IgD-negative memory B cell (primary cell): ENCODE results near the gene KDM8. TPM values are rescaled to one million over a fixed set of nuclear protein-coding genes. Genes with fewer than 3 reads are reported as not detected.

ENCODE experiments used
- H3K27ac Mint-ChIP-seq, 3 donors: one replicate each; pipeline ENCODE4 v1.8.0; 2020 to 2022; ENCODE audit warnings: mild to moderate bottlenecking in 3 of 3, mixed read lengths in 3 of 3, moderate library complexity in 1 of 3
- H3K27me3 Mint-ChIP-seq: one replicate; pipeline ENCODE4 v1.8.0; 2021; ENCODE audit warnings: mixed read lengths
- H3K36me3 Mint-ChIP-seq: one replicate; pipeline ENCODE4 v1.8.0; 2020; ENCODE audit warnings: mild to moderate bottlenecking, mixed read lengths
- H3K4me1 Mint-ChIP-seq, 3 donors: one replicate each; pipeline ENCODE4 v1.8.0; 2020 to 2022; ENCODE audit warnings: mixed read lengths in 3 of 3, mild to moderate bottlenecking in 1 of 3
- H3K4me3 Mint-ChIP-seq, 4 donors: one replicate each; pipeline ENCODE4 v1.8.0; 2020 to 2022; ENCODE audit warnings: mild to moderate bottlenecking in 4 of 4, mixed read lengths in 4 of 4, moderate library complexity in 3 of 4
- H3K9me3 Mint-ChIP-seq, 3 donors: one replicate each; pipeline ENCODE4 v1.8.0; 2020 to 2021; ENCODE audit warnings: mixed read lengths in 3 of 3, mild to moderate bottlenecking in 1 of 3
- polyA plus RNA-seq: library from polyadenylated mRNA; unstranded; fragments of 300-500 nt; fragmentation: Illumina TruSeq; gene quantifications from one replicate; pipeline ENCODE4 v1.2.3, GENCODE V29; 2021

The KDM8 gene
- polyA plus RNA-seq, 1 donor from 2014 or later, result 4.8 TPM

GRCh38 chr16:27181019-27181790 is 22.1 kb upstream of the KDM8 start:
- Mint-ChIP-seq H3K4me3 (no peak overlapping the region), H3K4me1 (peaks cover 3 to 6% (median 6%) of the 10 kb centered on the region in 3 donors), H3K9me3 (no peaks in the 10 kb centered on the region), H3K27me3 (peaks cover 10% of the 10 kb centered on the region), H3K36me3 (peaks cover 2% of the 10 kb centered on the region), H3K27ac (peak overlapping the region in 1 of 3 donors; percentile 60)

- no peak overlapping the region for H3K27ac Mint-ChIP-seq
- H3K27me3 Mint-ChIP-seq, result peaks cover 11% of the 10 kb centered on the region
- no peaks in the 10 kb centered on the region for H3K9me3 Mint-ChIP-seq
- no peak overlapping the region for H3K4me3 Mint-ChIP-seq
- peaks cover 2% of the 10 kb centered on the region for H3K36me3 Mint-ChIP-seq
- H3K4me1 Mint-ChIP-seq, result peaks cover 3 to 6% (median 6%) of the 10 kb centered on the region in 3 donors
These were observed 20.4 kb upstream of the KDM8 start for GRCh38 chr16:27182906-27183405.

GRCh38 chr16:27185776-27186130 is 17.6 kb upstream of the KDM8 start:
- H3K27me3 Mint-ChIP-seq, result peaks cover 6% of the 10 kb centered on the region
- H3K4me3 Mint-ChIP-seq, result no peak overlapping the region
- peaks cover under 1% of the 10 kb centered on the region for H3K36me3 Mint-ChIP-seq
- H3K27ac Mint-ChIP-seq, result no peak overlapping the region
- no peaks in the 10 kb centered on the region for H3K9me3 Mint-ChIP-seq
- no peaks in the 10 kb centered on the region for H3K4me1 Mint-ChIP-seq

GRCh38 chr16:27188633-27189032 is 14.7 kb upstream of the KDM8 start:
- Mint-ChIP-seq H3K4me3 (no peak overlapping the region), H3K27me3 (peaks cover 4% of the 10 kb centered on the region), H3K4me1 (no peaks in the 10 kb centered on the region), H3K36me3 (no peaks in the 10 kb centered on the region), H3K27ac (peak overlapping the region in 1 of 3 donors; percentile 5), H3K9me3 (no peaks in the 10 kb centered on the region)

DNA sequence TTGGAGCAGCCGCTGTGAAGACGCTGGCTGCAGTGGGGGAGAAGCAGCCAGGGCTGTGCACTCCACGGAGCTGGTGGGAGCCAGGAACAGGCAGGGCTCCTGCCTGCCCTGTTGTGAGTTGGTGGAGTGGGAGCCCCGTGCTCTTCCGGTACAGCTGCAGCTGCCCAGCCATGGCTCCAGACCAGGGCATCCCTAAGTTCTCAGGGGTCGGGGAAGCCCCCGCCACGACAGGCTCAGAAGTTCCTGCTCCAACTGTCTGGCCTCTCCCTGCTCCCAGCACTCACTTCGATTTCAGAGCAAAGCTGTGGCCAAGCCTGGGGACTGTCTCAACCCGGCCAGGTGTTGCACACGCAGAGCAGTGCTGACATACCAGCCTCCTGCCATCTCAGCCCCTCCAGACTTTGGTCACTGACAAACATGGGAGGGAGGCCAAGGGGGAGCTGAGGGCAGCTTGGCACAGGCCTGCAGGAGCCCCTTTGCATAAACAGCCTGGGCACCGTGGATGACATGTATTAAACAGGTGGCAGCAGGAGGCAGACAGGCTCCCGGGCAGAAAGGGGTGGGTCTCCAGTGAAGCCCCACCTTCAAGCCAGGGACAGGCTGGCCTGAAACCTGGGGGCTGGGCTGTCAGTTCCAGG is 13.9 kb upstream of the KDM8 start:
- Mint-ChIP-seq H3K27ac (peak overlapping the region in 1 of 3 donors; percentile 5), H3K9me3 (peaks cover 0 to 4% (median 0%) of the 10 kb centered on the region in 3 donors), H3K4me1 (no peaks in the 10 kb centered on the region), H3K27me3 (peaks cover 4% of the 10 kb centered on the region), H3K36me3 (peaks cover 3% of the 10 kb centered on the region), H3K4me3 (no peak overlapping the region)

- H3K4me3 Mint-ChIP-seq, result no peak overlapping the region
These were observed 12.9 kb upstream of the KDM8 start for GRCh38 chr16:27190316-27190871.

DNA sequence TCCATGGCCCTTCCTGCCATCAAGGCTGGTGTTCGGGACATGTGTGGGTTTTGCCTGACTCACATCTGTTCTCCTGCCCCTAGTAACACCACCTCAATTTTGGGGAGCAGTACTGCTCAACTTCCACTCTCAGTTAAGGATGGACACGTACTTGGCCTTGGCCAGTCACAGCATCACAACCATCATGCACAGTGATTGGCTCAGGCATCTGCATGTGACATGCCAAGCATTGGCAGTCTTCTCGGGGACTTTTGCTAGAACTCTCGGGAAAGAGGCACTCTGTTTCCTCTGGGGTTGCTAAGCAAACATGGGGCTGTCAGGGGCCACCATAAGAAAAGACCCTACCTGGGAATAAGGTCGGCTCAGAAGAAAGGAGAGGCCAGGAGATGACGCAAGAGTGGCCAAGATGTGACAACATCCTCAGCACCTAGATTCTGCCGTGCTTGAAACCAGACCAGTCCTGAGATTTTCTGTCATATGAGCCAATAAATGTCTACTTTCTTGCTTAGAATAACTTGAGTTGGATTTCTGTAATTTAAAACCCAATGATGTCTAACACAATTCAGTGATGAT is 11.9 kb upstream of the KDM8 start:
- Mint-ChIP-seq H3K27ac (no peak overlapping the region), H3K36me3 (peaks cover 3% of the 10 kb centered on the region), H3K4me3 (no peak overlapping the region), H3K9me3 (peaks cover 0 to 14% (median 0%) of the 10 kb centered on the region in 3 donors), H3K27me3 (peaks cover 2% of the 10 kb centered on the region), H3K4me1 (peaks cover 0 to 4% (median 0%) of the 10 kb centered on the region in 3 donors)

More at GRCh38 chr16:27190316-27190871, 12.9 kb upstream of the KDM8 start:
- Mint-ChIP-seq H3K36me3 (peaks cover 3% of the 10 kb centered on the region), H3K9me3 (peaks cover 0 to 14% (median 0%) of the 10 kb centered on the region in 3 donors), H3K4me1 (no peaks in the 10 kb centered on the region), H3K27me3 (peaks cover 4% of the 10 kb centered on the region), H3K27ac (no peak overlapping the region)

DNA sequence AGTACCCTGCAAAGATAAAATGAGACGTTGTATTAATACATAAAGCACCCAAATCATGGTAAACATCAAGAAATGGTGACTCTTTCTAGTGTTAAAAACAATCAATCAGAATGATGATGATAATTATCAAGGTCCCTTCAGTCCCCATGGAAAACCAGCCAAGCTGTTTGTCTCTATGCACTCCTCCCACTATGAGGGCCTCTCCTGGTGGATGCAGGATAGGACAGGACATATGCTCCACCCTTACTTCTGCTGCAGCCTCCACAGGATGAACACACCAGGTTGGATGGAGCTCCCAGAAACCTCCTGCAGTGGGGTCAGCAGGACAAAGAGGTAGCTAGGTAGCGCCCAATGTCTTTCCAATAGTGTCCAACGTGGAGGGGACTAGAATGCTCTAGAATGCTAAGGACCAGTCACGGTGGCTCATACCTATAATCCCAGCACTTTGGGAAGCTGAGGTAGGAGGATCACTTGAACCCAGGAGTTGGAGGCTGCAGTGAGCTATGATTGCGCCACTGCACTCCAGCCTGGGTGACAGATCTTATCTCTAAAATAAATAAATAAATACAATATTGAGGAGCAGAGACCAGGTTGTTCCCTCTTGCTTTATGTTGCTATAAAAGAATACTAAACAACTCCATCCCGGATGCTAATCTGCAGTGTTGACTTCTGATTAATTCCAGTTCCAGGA is 9.9 kb upstream of the KDM8 start:
- peaks cover 0 to 14% (median 0%) of the 10 kb centered on the region in 3 donors for H3K9me3 Mint-ChIP-seq
- peaks cover 0 to 7% (median 2%) of the 10 kb centered on the region in 3 donors for H3K4me1 Mint-ChIP-seq
- H3K36me3 Mint-ChIP-seq, result peaks cover 3% of the 10 kb centered on the region
- no peak overlapping the region for H3K27ac Mint-ChIP-seq
- H3K4me3 Mint-ChIP-seq, result no peak overlapping the region
- peaks cover 3% of the 10 kb centered on the region for H3K27me3 Mint-ChIP-seq

GRCh38 chr16:27195076-27195741 is 8.1 kb upstream of the KDM8 start:
- H3K4me3 Mint-ChIP-seq, result no peak overlapping the region

GRCh38 chr16:27195941-27196595 is 7.3 kb upstream of the KDM8 start:
- H3K4me3 Mint-ChIP-seq, result no peak overlapping the region

More at GRCh38 chr16:27195076-27195741, 8.1 kb upstream of the KDM8 start:
- Mint-ChIP-seq H3K27me3 (peaks cover 6% of the 10 kb centered on the region), H3K27ac (no peak overlapping the region), H3K4me1 (peaks cover 15 to 24% (median 20%) of the 10 kb centered on the region in 3 donors), H3K36me3 (peaks cover 3% of the 10 kb centered on the region), H3K9me3 (peaks cover 0 to 14% (median 0%) of the 10 kb centered on the region in 3 donors)

DNA sequence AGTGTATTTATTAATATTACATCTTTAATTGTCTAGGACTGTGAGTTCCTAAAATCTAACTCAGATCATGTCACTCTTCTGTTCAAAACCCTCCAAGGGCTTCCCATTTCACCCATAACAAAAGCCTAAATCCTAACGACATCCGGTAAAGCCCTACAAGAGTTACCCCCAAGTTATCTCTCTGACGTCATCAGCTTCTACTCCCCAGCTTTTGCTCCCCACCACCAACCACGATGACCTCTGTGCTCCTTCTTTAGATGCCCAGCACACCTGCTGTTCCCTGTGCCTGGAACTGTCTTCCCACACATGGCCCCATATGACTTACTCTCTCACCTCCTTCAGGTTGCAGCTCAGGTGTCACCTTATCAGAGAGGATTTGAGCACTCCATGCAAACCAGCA is 6.3 kb upstream of the KDM8 start:
- Mint-ChIP-seq H3K27ac (no peak overlapping the region), H3K27me3 (peaks cover 6% of the 10 kb centered on the region), H3K9me3 (peaks cover 0 to 14% (median 0%) of the 10 kb centered on the region in 3 donors), H3K36me3 (peaks cover 3% of the 10 kb centered on the region), H3K4me3 (peak overlapping the region in 1 of 4 donors; percentile 42), H3K4me1 (peaks cover 23 to 32% (median 24%) of the 10 kb centered on the region in 3 donors)

More at GRCh38 chr16:27195941-27196595, 7.3 kb upstream of the KDM8 start:
- Mint-ChIP-seq H3K27me3 (peaks cover 6% of the 10 kb centered on the region), H3K9me3 (peaks cover 0 to 14% (median 0%) of the 10 kb centered on the region in 3 donors), H3K4me1 (peaks cover 23 to 32% (median 24%) of the 10 kb centered on the region in 3 donors), H3K36me3 (peaks cover 3% of the 10 kb centered on the region), H3K27ac (no peak overlapping the region)

DNA sequence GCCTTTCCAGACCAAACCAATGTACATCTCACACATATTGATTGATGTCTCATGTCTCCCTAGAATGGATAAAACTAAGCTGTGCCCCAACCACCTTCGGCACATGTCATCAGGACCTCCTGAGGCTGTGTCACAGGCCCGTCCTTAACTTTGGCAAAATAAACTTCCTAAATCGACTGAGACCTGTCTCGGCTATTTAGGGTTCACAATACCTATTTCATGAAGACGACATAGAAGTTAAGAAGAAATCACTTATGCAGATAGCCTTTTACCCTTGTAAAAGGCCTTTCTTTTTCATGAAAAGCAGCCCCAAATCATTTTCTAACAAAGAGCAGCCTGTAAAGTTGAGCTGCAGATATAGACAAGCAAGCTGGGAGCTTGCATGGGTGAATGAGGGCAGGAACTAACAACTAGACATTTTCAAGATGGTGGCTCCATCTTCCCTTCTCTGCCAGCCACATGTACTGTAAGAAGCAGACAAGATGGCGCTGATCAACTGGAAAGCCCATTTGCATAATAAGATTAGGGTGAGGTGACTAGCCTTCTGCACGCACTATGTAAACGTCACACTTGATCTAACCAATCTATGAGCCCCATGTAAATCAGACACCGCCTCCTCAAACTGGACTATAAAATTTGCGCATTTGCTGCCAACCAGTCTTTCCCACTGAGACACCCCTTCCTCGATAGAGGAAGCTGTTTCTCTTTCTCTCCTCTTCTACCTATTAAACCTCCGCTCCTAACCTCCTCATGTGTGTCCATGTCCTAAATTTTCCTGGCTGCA is 4.7 kb upstream of the KDM8 start:
- peak overlapping the region; percentile 30 to 80 (median 44) for H3K27ac Mint-ChIP-seq
- peaks cover 0 to 14% (median 0%) of the 10 kb centered on the region in 3 donors for H3K9me3 Mint-ChIP-seq
- H3K4me3 Mint-ChIP-seq, result peak overlapping the region in 3 of 4 donors; percentile 24 to 30 (median 30)
- peaks cover 3% of the 10 kb centered on the region for H3K36me3 Mint-ChIP-seq
- peaks cover 6% of the 10 kb centered on the region for H3K27me3 Mint-ChIP-seq
- H3K4me1 Mint-ChIP-seq, result peaks cover 27 to 42% (median 29%) of the 10 kb centered on the region in 3 donors

DNA sequence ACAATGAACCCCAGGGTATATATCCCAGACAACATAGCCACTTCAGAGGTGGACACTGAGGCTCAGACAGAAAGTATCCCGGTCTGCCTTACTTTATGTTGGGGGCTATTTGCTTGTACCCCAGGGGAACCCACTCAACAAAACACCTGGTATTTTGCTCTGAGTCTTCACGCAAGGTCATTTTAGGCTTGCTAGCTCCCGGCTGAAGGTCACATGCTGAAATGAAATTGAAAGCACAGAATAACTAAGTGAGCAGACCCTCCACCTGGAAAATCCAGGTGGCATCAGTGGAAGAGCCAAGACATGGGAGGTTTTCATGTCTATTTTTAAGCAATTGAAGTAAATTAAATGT is 4.1 kb upstream of the KDM8 start:
- H3K27ac Mint-ChIP-seq, result peak overlapping the region; percentile 30 to 80 (median 44)
- H3K4me1 Mint-ChIP-seq, result peaks cover 28 to 44% (median 33%) of the 10 kb centered on the region in 3 donors
- peak overlapping the region in 3 of 4 donors; percentile 21 to 79 (median 30) for H3K4me3 Mint-ChIP-seq
- H3K9me3 Mint-ChIP-seq, result peaks cover 0 to 12% (median 0%) of the 10 kb centered on the region in 3 donors
- H3K27me3 Mint-ChIP-seq, result peaks cover 8% of the 10 kb centered on the region
- H3K36me3 Mint-ChIP-seq, result peaks cover 2% of the 10 kb centered on the region
